ENCODE results near the gene CELA1.

DNA sequence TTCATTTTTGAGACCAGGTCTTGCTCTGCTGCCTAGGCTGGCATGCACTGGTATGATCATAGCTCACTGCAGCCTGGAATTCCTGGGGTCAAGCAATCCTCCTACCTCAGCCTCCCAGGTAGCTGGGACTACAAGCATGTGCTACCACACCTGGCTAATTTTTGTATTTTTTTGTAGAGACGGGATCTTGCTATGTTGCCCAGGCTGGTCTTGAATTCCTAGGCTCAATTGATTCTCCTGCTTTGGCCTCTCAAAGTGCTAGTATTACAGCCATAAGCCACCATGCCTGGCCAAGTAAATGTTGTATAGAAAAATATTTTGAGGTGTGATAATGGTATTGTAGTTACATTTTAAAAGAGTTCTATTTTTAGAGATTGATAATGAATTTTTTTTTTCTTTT is 35.1 kb downstream of the CELA1 start:
- TF ChIP-seq CHD2 (IDR thresholded peaks at IDR 0.05; ENCODE audit: low read length, partially characterized antibody) = no peak
- no peak for TF ChIP-seq NRF1 (IDR thresholded peaks at IDR 0.05; ENCODE audit: low read depth, low read length)
- TF ChIP-seq, protein P1, sequence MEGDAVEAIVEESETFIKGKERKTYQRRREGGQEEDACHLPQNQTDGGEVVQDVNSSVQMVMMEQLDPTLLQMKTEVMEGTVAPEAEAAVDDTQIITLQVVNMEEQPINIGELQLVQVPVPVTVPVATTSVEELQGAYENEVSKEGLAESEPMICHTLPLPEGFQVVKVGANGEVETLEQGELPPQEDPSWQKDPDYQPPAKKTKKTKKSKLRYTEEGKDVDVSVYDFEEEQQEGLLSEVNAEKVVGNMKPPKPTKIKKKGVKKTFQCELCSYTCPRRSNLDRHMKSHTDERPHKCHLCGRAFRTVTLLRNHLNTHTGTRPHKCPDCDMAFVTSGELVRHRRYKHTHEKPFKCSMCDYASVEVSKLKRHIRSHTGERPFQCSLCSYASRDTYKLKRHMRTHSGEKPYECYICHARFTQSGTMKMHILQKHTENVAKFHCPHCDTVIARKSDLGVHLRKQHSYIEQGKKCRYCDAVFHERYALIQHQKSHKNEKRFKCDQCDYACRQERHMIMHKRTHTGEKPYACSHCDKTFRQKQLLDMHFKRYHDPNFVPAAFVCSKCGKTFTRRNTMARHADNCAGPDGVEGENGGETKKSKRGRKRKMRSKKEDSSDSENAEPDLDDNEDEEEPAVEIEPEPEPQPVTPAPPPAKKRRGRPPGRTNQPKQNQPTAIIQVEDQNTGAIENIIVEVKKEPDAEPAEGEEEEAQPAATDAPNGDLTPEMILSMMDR (IDR thresholded peaks at IDR 0.05) = no peak
- TF ChIP-seq RFX5 (IDR thresholded peaks at IDR 0.05; ENCODE audit: low read length) = no peak
- no peak for TF ChIP-seq RCOR1 (IDR thresholded peaks at IDR 0.05; ENCODE audit: low read length)
- TF ChIP-seq, protein P2, sequence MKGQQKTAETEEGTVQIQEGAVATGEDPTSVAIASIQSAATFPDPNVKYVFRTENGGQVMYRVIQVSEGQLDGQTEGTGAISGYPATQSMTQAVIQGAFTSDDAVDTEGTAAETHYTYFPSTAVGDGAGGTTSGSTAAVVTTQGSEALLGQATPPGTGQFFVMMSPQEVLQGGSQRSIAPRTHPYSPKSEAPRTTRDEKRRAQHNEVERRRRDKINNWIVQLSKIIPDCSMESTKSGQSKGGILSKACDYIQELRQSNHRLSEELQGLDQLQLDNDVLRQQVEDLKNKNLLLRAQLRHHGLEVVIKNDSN (IDR thresholded peaks at IDR 0.05; ENCODE audit: borderline replicate concordance, low read depth) = no peak
- TF ChIP-seq RAD21 (IDR thresholded peaks at IDR 0.05; ENCODE audit: low read length) = no peak
- TF ChIP-seq FOXM1 (IDR thresholded peaks at IDR 0.05; ENCODE audit: low read depth) = no peak
- TF ChIP-seq MXI1 (IDR thresholded peaks at IDR 0.05; ENCODE audit: low read depth, low read length) = no peak
- TF ChIP-seq GATA2 (CRISPR knock-in tag; IDR thresholded peaks at IDR 0.05) = no peak
- TF ChIP-seq, protein P3, sequence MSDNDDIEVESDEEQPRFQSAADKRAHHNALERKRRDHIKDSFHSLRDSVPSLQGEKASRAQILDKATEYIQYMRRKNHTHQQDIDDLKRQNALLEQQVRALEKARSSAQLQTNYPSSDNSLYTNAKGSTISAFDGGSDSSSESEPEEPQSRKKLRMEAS (IDR thresholded peaks at IDR 0.05; ENCODE audit: low read depth) = no peak

Data from SK-N-SH (cell line).